Left ventricle myocardium inferior (tissue), 1 donor: Measurements from ENCODE around the gene FLOT1. TPM values are rescaled to one million over a fixed set of nuclear protein-coding genes. Genes with fewer than 3 reads are reported as not detected.

Experiments
- DNase-seq: peaks from one replicate; pipeline ENCODE4 v3.0.0-alpha.2; 2020
- H3K27ac ChIP-seq: fragments of 200-600 bp; replicated peaks from 2 replicates; pipeline ENCODE4 v1.8.0; 2021
- H3K27me3 ChIP-seq: fragments of 200-600 bp; 2 replicates; pipeline ENCODE4 v1.8.0; 2021; ENCODE audit warnings: low read depth
- H3K36me3 ChIP-seq: fragments of 200-600 bp; 2 replicates; pipeline ENCODE4 v1.8.0; 2021
- H3K4me1 ChIP-seq: fragments of 200-600 bp; 2 replicates; pipeline ENCODE4 v1.8.0; 2021
- H3K4me3 ChIP-seq: fragments of 200-600 bp; 2 replicates; pipeline ENCODE4 v1.8.0; 2021; ENCODE audit warnings: mild to moderate bottlenecking, moderate library complexity
- H3K9me3 ChIP-seq: fragments of 200-600 bp; replicated peaks from 2 replicates; pipeline ENCODE4 v1.8.0; 2021
- intact Hi-C: fragments of 100-400 bp; cut with micrococcal nuclease; formaldehyde crosslinking; loops from one replicate; pipeline ENCODE4 v1.11.0; 2022
- long read RNA-seq: library from polyadenylated mRNA; unstranded; transcript quantifications from one replicate; pipeline ENCODE4 v2.0.0, GENCODE V29; 2021
- total RNA-seq: library from RNA; stranded (reverse); fragmentation: NEBNext Ultra II Directional; extraction: Animal tissue kit (Norgen Biotek cat#: 25700); gene quantifications from one replicate; pipeline ENCODE4 v1.2.1, GENCODE V29; 2021
- TF ChIP-seq, protein P1 (sequence below): fragments of 200-600 bp; IDR thresholded peaks from 2 replicates; pipeline ENCODE4 v1.8.0; 2021; ENCODE audit warnings: antibody characterized with exemption, mild to moderate bottlenecking, borderline replicate concordance
- donor health status: DM: no; HTN: yes; CAD: no; lungs with severe emphysema.

Gene FLOT1, protein sequence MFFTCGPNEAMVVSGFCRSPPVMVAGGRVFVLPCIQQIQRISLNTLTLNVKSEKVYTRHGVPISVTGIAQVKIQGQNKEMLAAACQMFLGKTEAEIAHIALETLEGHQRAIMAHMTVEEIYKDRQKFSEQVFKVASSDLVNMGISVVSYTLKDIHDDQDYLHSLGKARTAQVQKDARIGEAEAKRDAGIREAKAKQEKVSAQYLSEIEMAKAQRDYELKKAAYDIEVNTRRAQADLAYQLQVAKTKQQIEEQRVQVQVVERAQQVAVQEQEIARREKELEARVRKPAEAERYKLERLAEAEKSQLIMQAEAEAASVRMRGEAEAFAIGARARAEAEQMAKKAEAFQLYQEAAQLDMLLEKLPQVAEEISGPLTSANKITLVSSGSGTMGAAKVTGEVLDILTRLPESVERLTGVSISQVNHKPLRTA
- 223 TPM for total RNA-seq
- long read RNA-seq, transcript FLOT1-201 (13 exons, 1,912 nt), result major isoform, 502 of 660 reads
- long read RNA-seq, partial matches to known transcripts, result 97 of 660 reads
- long read RNA-seq, other reads (novel, unspliced or antisense), result 61 of 660 reads

DNA sequence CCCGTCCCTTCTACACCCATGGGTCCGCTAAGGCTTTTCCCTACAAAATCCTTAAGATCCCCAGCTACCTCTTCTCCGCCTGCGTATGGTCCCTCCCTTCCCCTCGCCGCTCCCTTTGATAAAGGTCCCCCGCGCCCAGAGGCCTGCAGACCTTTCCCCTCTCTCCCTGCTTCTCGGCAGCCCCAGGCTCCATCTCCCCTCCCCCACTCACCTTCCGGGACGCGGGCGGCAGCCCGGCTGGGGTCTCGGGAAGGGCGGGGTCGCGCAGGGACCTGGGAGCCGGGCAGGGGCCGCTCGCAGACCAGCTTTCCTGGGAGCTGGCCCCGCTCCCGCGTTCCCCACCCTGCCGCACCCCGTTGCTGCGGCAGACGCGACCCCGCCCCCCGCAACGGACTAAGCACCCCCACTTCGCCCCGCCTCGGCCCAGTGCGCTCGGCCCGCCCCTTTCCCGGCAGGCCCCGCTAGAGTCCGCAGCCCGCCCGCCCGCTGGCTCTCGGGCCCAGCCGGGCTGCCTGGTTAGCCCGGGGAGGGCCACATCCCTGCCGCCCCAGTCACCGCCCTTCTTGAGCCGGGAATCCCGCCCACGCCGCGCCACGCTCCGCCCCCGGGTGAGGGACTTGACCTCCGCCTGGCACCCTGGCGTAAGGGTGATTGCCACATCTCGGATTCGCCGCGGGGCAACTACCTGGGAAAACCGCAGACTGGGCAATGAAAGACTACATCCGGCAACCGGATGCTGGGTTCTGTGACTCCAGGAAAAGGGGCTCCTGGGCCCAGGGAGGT, at the start of gene FLOT1:
TSS of gene FLOT1 (minus strand) at position 372 of the 783 bp plus-strand sequence. CDS start 498 bp downstream, outside the sequence.
- Histone ChIP-seq H3K27ac (peak within 1 kb of the TSS; percentile 98), H3K4me3 (peak within 1 kb of the TSS; percentile 93), H3K36me3 (peaks cover 38% of the 10 kb centered on the region), H3K27me3 (no peaks in the 10 kb centered on the region), H3K9me3 (no peaks in the 10 kb centered on the region), H3K4me1 (peaks cover 73% of the 10 kb centered on the region)
- TF ChIP-seq, protein P1, sequence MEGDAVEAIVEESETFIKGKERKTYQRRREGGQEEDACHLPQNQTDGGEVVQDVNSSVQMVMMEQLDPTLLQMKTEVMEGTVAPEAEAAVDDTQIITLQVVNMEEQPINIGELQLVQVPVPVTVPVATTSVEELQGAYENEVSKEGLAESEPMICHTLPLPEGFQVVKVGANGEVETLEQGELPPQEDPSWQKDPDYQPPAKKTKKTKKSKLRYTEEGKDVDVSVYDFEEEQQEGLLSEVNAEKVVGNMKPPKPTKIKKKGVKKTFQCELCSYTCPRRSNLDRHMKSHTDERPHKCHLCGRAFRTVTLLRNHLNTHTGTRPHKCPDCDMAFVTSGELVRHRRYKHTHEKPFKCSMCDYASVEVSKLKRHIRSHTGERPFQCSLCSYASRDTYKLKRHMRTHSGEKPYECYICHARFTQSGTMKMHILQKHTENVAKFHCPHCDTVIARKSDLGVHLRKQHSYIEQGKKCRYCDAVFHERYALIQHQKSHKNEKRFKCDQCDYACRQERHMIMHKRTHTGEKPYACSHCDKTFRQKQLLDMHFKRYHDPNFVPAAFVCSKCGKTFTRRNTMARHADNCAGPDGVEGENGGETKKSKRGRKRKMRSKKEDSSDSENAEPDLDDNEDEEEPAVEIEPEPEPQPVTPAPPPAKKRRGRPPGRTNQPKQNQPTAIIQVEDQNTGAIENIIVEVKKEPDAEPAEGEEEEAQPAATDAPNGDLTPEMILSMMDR, result no peak
- intact Hi-C loops, result loop anchor here (10.0 kb wide), 2 partner anchors 82 to 142 kb away; partner anchors contain the start of gene DDR1
- peak; percentile 99 for DNase-seq

DNA sequence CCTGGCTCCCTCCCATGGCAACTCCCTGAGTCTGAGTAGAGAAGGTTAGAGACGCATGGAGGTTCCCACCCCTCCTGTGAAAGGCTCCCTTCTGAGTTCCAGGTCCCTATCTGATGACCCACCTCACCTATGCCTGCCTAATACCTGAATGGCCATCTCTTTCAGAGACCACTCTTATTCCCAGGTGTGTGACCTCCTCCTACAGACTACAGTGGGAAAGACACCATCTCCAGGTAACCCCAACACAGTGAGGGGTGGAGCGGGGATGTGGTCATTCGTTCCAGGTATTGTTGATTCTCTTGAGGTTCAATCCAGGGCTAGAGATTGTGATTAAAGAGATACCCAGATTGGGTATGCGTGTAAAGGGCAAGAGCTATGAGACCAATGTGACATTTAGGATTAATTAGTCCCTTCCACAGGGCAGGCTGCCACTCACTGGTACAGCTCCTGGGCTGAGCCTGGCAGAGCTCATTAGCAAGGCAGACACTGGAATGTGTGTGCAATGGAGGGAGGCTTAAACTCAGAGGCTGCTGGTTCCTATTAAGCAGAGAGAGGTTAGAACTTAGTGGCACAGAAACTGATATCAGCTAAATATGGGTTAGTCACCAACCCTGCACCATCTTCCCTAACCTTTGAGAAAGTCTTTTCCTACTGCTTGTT, 48.4 kb upstream of the FLOT1 start:
- no peak overlapping the region for H3K4me3 ChIP-seq
- H3K36me3 ChIP-seq, result no peaks in the 10 kb centered on the region
- intact Hi-C loops, result no loop called here
- H3K9me3 ChIP-seq, result no peaks in the 10 kb centered on the region
- DNase-seq, result no peak
- peaks cover 4% of the 10 kb centered on the region for H3K4me1 ChIP-seq
- H3K27me3 ChIP-seq, result no peaks in the 10 kb centered on the region
- H3K27ac ChIP-seq, result no peak overlapping the region
- TF ChIP-seq, protein P1, result no peak

DNA sequence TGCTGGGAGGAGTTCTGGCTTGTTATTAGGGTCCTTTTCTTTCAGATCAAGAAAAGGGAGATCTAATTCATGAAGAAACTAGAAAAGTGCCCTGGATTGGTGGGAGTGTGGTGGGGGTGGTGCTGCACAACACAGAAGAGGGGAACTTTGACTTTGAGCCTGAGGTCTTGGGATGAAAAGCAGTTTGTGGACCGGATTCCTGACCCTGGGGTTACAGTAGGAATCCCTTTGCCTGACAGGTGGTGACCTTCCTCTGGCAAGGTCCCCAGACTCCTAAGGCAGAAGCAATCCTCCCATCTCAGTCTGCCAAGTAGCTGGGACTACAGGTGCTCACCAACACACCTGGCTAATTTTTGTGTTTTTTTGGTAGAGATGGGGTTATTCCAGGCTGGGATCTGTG, 47.1 kb upstream of the FLOT1 start:
- TF ChIP-seq, protein P1, result no peak
- no peak for DNase-seq
- Histone ChIP-seq H3K4me3 (no peak overlapping the region), H3K4me1 (peaks cover 4% of the 10 kb centered on the region), H3K27ac (no peak overlapping the region), H3K27me3 (no peaks in the 10 kb centered on the region), H3K36me3 (no peaks in the 10 kb centered on the region), H3K9me3 (no peaks in the 10 kb centered on the region)
- intact Hi-C loops, result no loop called here

DNA sequence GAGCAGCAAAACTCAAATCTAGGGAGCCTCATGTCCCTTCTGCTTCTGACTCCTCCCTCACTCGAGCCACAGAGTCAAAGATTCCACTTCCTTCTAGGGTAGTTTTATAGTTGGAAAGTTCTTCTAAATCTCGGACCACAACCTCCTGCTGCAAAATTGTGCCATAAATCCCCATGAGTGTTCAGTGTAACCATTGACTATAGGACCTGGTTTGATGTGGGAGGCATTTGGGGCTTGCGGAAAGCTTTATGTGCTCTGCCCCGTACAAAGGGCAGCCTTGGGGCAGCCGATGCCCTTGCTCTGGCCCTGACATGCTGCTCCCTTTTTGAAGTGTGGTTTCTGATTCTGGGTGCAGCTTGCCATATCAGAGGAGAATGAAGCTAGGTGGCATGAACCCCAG, 45.5 kb upstream of the FLOT1 start:
- Histone ChIP-seq H3K27ac (peak overlapping the region; percentile 24), H3K4me1 (peaks cover 5% of the 10 kb centered on the region)

More for the DNA sequence above, 45.5 kb upstream of the FLOT1 start:
- Histone ChIP-seq H3K27me3 (no peaks in the 10 kb centered on the region), H3K4me3 (no peak overlapping the region), H3K36me3 (no peaks in the 10 kb centered on the region), H3K9me3 (no peaks in the 10 kb centered on the region)
- intact Hi-C loops, result no loop called here
- TF ChIP-seq, protein P1, result no peak
- DNase-seq, result no peak
